Mesendoderm (in vitro differentiated cells): ENCODE results near the gene APP.

ENCODE experiments used
- DNase-seq: peaks from one replicate; pipeline ENCODE4 v3.0.0; 2013
- H2AK5ac ChIP-seq: 2 replicates; pipeline ENCODE4 v1.6.1; 2013; ENCODE audit warnings: low read length, inconsistent platforms
- H2BK120ac ChIP-seq: 2 replicates; pipeline ENCODE4 v1.6.1; 2013; ENCODE audit warnings: low read depth, mild to moderate bottlenecking, low read length, moderate library complexity, mixed read lengths
- H2BK15ac ChIP-seq: replicated peaks from 2 replicates; pipeline ENCODE4 v1.6.1; 2013; ENCODE audit warnings: low read depth, mild to moderate bottlenecking, moderate library complexity
- H2BK5ac ChIP-seq: 2 replicates; pipeline ENCODE4 v1.6.1; 2013; ENCODE audit warnings: low read length, inconsistent platforms
- H3K18ac ChIP-seq: 2 replicates; pipeline ENCODE4 v1.6.1; 2013; ENCODE audit warnings: mild to moderate bottlenecking, low read length, mixed read lengths
- H3K23ac ChIP-seq: one replicate; pipeline ENCODE4 v1.6.1; 2013; ENCODE audit warnings: low read length
- H3K27ac ChIP-seq: 2 replicates; pipeline ENCODE4 v1.5.1; 2013; ENCODE audit warnings: low read depth, mild to moderate bottlenecking, inconsistent platforms, low read length, moderate library complexity
- H3K27me3 ChIP-seq: 2 replicates; pipeline ENCODE4 v1.6.1; 2013; ENCODE audit warnings: low read length, control low read depth, mild to moderate bottlenecking, inconsistent platforms; ENCODE audit not compliant: insufficient read depth, poor library complexity
- H3K36me3 ChIP-seq: 2 replicates; pipeline ENCODE4 v1.6.1; 2013; ENCODE audit warnings: low read length, inconsistent platforms; ENCODE audit not compliant: control insufficient read depth, insufficient read depth
- H3K4ac ChIP-seq: one replicate; pipeline ENCODE4 v1.6.1; 2013; ENCODE audit warnings: low read depth, mild to moderate bottlenecking, low read length, moderate library complexity
- H3K4me1 ChIP-seq: 2 replicates; pipeline ENCODE4 v1.6.1; 2013; ENCODE audit warnings: low read depth, low read length, inconsistent platforms; ENCODE audit not compliant: control insufficient read depth
- H3K4me2 ChIP-seq: 2 replicates; pipeline ENCODE4 v1.6.1; 2013; ENCODE audit warnings: low read length
- H3K4me3 ChIP-seq: 2 replicates; pipeline ENCODE4 v1.5.1; 2013; ENCODE audit warnings: mild to moderate bottlenecking, low read length
- H3K56ac ChIP-seq: one replicate; pipeline ENCODE4 v1.6.1; 2013; ENCODE audit warnings: low read length
- H3K79me1 ChIP-seq: 2 replicates; pipeline ENCODE4 v1.6.1; 2013; ENCODE audit warnings: low read length, inconsistent platforms
- H3K79me2 ChIP-seq: 2 replicates; pipeline ENCODE4 v1.6.1; 2013; ENCODE audit warnings: mild to moderate bottlenecking, low read length; ENCODE audit not compliant: control insufficient read depth, insufficient read depth
- H3K9ac ChIP-seq: 2 replicates; pipeline ENCODE4 v1.6.1; 2013; ENCODE audit warnings: low read length, inconsistent platforms
- H4K5ac ChIP-seq: one replicate; pipeline ENCODE4 v1.6.1; 2013; ENCODE audit warnings: low read length
- H4K8ac ChIP-seq: one replicate; pipeline ENCODE4 v1.6.1; 2013; ENCODE audit warnings: low read depth, mild to moderate bottlenecking, control low read depth, low read length, moderate library complexity
- WGBS: extraction: QIAGEN DNeasy Blood & Tissue Kit; methylation state at CpG from one replicate; pipeline ENCODE4 v1.1.7; 2013; ENCODE audit warnings: low lambda C conversion rate, missing lambda C conversion rate; ENCODE audit not compliant: insufficient coverage; ENCODE audit errors: extremely low coverage; 5-methylcytosine and 5-hydroxymethylcytosine counted together

Gene APP

GRCh38 chr21:26099610-26100219 is 70.9 kb downstream of the APP start:
- DNase-seq, result peak; percentile 74
- H3K4ac ChIP-seq, result no peak overlapping the region
- H3K27me3 ChIP-seq, result no peaks in the 10 kb centered on the region
- H2AK5ac ChIP-seq, result no peak overlapping the region
- no peak overlapping the region for H3K23ac ChIP-seq
- no peak overlapping the region for H3K9ac ChIP-seq
- H3K4me3 ChIP-seq, result no peak overlapping the region
- H3K4me1 ChIP-seq, result no peaks in the 10 kb centered on the region
- H3K36me3 ChIP-seq, result no peaks in the 10 kb centered on the region
- peaks cover 67% of the 10 kb centered on the region for H3K79me2 ChIP-seq
- no peak overlapping the region for H2BK5ac ChIP-seq
- H3K4me2 ChIP-seq, result no peak overlapping the region
- H2BK15ac ChIP-seq, result no peak overlapping the region
- WGBS, result no CpG with 5 or more reads among the region's 7 CpGs
- no peak overlapping the region for H3K18ac ChIP-seq
- no peak overlapping the region for H2BK120ac ChIP-seq
- no peak overlapping the region for H3K27ac ChIP-seq
- no peak overlapping the region for H4K5ac ChIP-seq
- no peak overlapping the region for H3K56ac ChIP-seq
- no peak overlapping the region for H4K8ac ChIP-seq
- H3K79me1 ChIP-seq, result peaks cover 6% of the 10 kb centered on the region

GRCh38 chr21:26098772-26099397 is 71.7 kb downstream of the APP start:
- DNase-seq, result peak; percentile 77
- H3K4me2 ChIP-seq, result no peak overlapping the region
- H3K27ac ChIP-seq, result no peak overlapping the region
- H3K9ac ChIP-seq, result no peak overlapping the region
- H3K18ac ChIP-seq, result no peak overlapping the region
- H2BK5ac ChIP-seq, result no peak overlapping the region
- peaks cover 6% of the 10 kb centered on the region for H3K79me1 ChIP-seq
- no peak overlapping the region for H2BK120ac ChIP-seq
- no peak overlapping the region for H2BK15ac ChIP-seq
- no peak overlapping the region for H3K23ac ChIP-seq
- no peak overlapping the region for H2AK5ac ChIP-seq
- no peaks in the 10 kb centered on the region for H3K27me3 ChIP-seq
- no peak overlapping the region for H4K5ac ChIP-seq
- no peaks in the 10 kb centered on the region for H3K4me1 ChIP-seq
- H3K4me3 ChIP-seq, result no peak overlapping the region
- H4K8ac ChIP-seq, result no peak overlapping the region
- H3K79me2 ChIP-seq, result peaks cover 60% of the 10 kb centered on the region
- H3K36me3 ChIP-seq, result no peaks in the 10 kb centered on the region
- H3K4ac ChIP-seq, result no peak overlapping the region
- WGBS, result no CpG with 5 or more reads among the region's 4 CpGs
- H3K56ac ChIP-seq, result no peak overlapping the region

GRCh38 chr21:26097475-26097874 is 73.1 kb downstream of the APP start:
- Histone ChIP-seq H3K36me3 (no peaks in the 10 kb centered on the region), H3K79me1 (peaks cover 6% of the 10 kb centered on the region), H4K8ac (no peak overlapping the region), H2BK5ac (no peak overlapping the region), H3K56ac (no peak overlapping the region), H3K9ac (no peak overlapping the region), H3K4ac (no peak overlapping the region), H3K79me2 (peaks cover 58% of the 10 kb centered on the region), H2BK15ac (no peak overlapping the region), H3K27ac (no peak overlapping the region), H3K18ac (no peak overlapping the region), H3K4me3 (no peak overlapping the region), H3K23ac (no peak overlapping the region), H4K5ac (no peak overlapping the region), H2BK120ac (no peak overlapping the region), H2AK5ac (no peak overlapping the region), H3K27me3 (no peaks in the 10 kb centered on the region), H3K4me1 (no peaks in the 10 kb centered on the region), H3K4me2 (no peak overlapping the region)
- no CpG with 5 or more reads among the region's 4 CpGs for WGBS
- no peak for DNase-seq

GRCh38 chr21:26096494-26097371 is 73.8 kb downstream of the APP start:
- Histone ChIP-seq H2BK15ac (no peak overlapping the region), H3K4me2 (no peak overlapping the region), H3K79me1 (peaks cover 6% of the 10 kb centered on the region), H2BK5ac (no peak overlapping the region), H3K18ac (no peak overlapping the region), H3K56ac (no peak overlapping the region), H3K4me3 (no peak overlapping the region), H4K8ac (no peak overlapping the region), H2AK5ac (no peak overlapping the region), H3K4ac (no peak overlapping the region), H3K4me1 (no peaks in the 10 kb centered on the region), H3K23ac (no peak overlapping the region), H3K79me2 (peaks cover 62% of the 10 kb centered on the region), H3K36me3 (no peaks in the 10 kb centered on the region), H4K5ac (no peak overlapping the region), H2BK120ac (no peak overlapping the region), H3K27me3 (no peaks in the 10 kb centered on the region), H3K27ac (no peak overlapping the region), H3K9ac (no peak overlapping the region)
- WGBS, result no CpG with 5 or more reads among the region's 13 CpGs
- DNase-seq, result no peak

GRCh38 chr21:26095131-26095530 is 75.4 kb downstream of the APP start:
- Histone ChIP-seq H3K23ac (no peak overlapping the region), H3K27ac (no peak overlapping the region), H3K79me1 (peaks cover 8% of the 10 kb centered on the region), H4K8ac (no peak overlapping the region), H3K79me2 (peaks cover 59% of the 10 kb centered on the region), H2BK120ac (no peak overlapping the region), H2BK5ac (no peak overlapping the region), H2BK15ac (no peak overlapping the region), H3K27me3 (no peaks in the 10 kb centered on the region), H3K18ac (no peak overlapping the region), H3K4me3 (no peak overlapping the region), H3K56ac (no peak overlapping the region), H3K9ac (no peak overlapping the region), H3K36me3 (no peaks in the 10 kb centered on the region), H3K4me2 (no peak overlapping the region), H4K5ac (no peak overlapping the region), H3K4me1 (no peaks in the 10 kb centered on the region), H2AK5ac (no peak overlapping the region), H3K4ac (no peak overlapping the region)
- WGBS, result no CpG with 5 or more reads among the region's 7 CpGs
- DNase-seq, result no peak
